Epithelial cell of esophagus (primary cell): Measurements from ENCODE around the gene IL1RAPL1.

Experiments used
- DNase-seq: peaks from one replicate; pipeline ENCODE4 v3.0.0; 2010; ENCODE audit warnings: low read depth
- H3K4me3 ChIP-seq: 2 replicates; pipeline ENCODE4 v1.5.1; 2011; ENCODE audit warnings: mild to moderate bottlenecking, low read length, control low read depth
- CTCF ChIP-seq: IDR thresholded peaks from 2 replicates; pipeline ENCODE4 v1.5.1; 2011; ENCODE audit warnings: low read depth, mild to moderate bottlenecking, low read length, control low read depth, inconsistent platforms; ENCODE audit not compliant: insufficient read depth; ENCODE audit errors: missing control alignments

Gene IL1RAPL1

GRCh38 chrX:29880977-29881376 lies 1293.7 kb downstream of the IL1RAPL1 start:
- TF ChIP-seq CTCF: no peak
- DNase-seq: no peak
- no peak overlapping the region for H3K4me3 ChIP-seq

- TF ChIP-seq CTCF: no peak
- H3K4me3 ChIP-seq: no peak overlapping the region
- no peak for DNase-seq
Measured at GRCh38 chrX:29890004-29890403, 1302.8 kb downstream of the IL1RAPL1 start.

GRCh38 chrX:29890646-29891200 lies 1303.5 kb downstream of the IL1RAPL1 start:
- TF ChIP-seq CTCF: no peak
- no peak overlapping the region for H3K4me3 ChIP-seq
- no peak for DNase-seq

DNA sequence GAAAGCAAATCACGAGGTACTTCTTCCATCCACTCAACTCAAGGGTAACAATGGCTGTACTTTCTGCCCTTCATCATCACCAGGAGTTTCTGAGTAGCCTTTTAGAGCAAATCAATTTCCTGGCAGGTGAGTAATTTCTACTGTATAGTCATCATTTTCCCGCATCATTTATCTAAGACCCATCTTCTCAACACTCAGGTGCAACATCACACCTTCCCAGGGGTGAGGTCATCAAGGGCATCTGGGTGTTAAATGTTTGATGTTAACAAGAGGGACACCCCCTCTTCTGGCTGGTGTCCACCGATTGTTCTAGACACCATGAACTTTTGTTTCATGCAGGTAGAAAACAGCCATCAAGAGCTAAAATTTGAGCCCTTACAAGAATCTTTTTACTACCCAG lies 1314.8 kb downstream of the IL1RAPL1 start:
- no peak overlapping the region for H3K4me3 ChIP-seq
- TF ChIP-seq CTCF: no peak
- DNase-seq: no peak

DNA sequence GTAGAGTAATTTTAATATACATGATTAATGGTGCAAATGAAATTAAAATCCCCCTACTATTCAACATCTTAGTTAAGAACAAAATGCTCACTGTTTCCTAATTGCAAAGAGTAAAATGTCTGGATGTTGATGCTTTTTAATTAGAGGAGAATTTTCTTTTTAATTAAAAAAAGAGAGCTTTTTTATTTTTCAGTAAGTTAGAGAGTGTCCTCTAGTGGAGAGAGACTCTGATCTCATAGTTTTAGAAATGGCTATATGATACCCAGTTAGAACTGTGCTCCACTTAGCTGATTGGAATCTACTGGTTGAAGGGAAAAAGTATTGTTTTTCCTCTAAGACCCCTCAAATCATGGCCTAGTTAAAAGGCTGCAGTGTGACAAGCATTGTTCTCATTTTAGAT lies 1316.1 kb downstream of the IL1RAPL1 start:
- no peak for TF ChIP-seq CTCF

GRCh38 chrX:29911673-29912072 lies 1324.4 kb downstream of the IL1RAPL1 start:
- no peak for DNase-seq
- H3K4me3 ChIP-seq: no peak overlapping the region
- TF ChIP-seq CTCF: no peak

More for the DNA sequence above, 1316.1 kb downstream of the IL1RAPL1 start:
- DNase-seq: no peak
- no peak overlapping the region for H3K4me3 ChIP-seq

DNA sequence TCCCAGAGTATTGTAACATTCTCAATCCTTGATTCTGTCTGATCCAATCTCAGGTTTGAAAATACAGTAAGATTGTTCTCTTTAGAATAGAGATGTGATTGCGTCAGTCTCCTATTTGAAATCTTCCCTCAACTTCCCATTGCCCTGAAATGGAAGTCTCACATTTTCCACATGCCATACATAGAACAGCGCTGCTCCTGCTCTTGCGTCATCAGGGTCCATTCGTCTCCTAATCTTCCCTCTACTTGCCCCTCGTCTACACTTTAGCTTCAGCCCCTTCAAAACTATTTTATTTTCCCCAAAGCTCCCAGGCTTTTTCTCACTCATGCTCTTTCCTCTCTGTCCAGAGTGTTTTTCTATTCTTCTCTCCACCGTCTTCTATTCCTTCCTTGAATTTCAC lies 1326.4 kb downstream of the IL1RAPL1 start:
- TF ChIP-seq CTCF: no peak
- no peak for DNase-seq
- no peak overlapping the region for H3K4me3 ChIP-seq
